A549 (cell line): ENCODE data around the gene AUTS2. TPM values are rescaled to one million over a fixed set of nuclear protein-coding genes. Genes with fewer than 3 reads are reported as not detected.

Source experiments
- ATAC-seq, 2 experiments: fragments of 200-7000 bp in 1 of 2; fragments of >200 bp in 1 of 2; cut with Nextera tagmentation in 1 of 2; cut with Tn5 transposase in 1 of 2; 3 replicates each; pipeline versions ENCODE4 v1.8.0 to v1.9.1; 2018 to 2020; ENCODE audit warnings: mild to moderate bottlenecking in 1 of 2, moderate library complexity in 1 of 2
- CTCF ChIA-PET: fragments of 300-600 bp; sonication (Branson Sonifier 250); formaldehyde crosslinking; extraction: SDS; loops from one replicate; lab custom pipeline; 2021; ENCODE audit warnings: antibody characterized with exemption, inconsistent platforms; lab: Yijun Ruan, JAX
- POLR2A ChIA-PET: fragments of 350-600 bp; formaldehyde crosslinking; extraction: SDS; loops from one replicate; lab custom pipeline; 2021; ENCODE audit warnings: antibody characterized with exemption, inconsistent platforms; lab: Yijun Ruan, JAX
- DNase-seq, 2 experiments: peaks; one replicate each; pipeline versions ENCODE4 v3.0.0 to v3.0.0-alpha.2; 2011 to 2016; ENCODE audit warnings: low read depth in 1 of 2, low spot score in 1 of 2
- FAIRE-seq: peaks from 2 replicates; lab custom pipeline; 2011; peaks lifted over from hg19 to GRCh38; lab: Jason Lieb, UNC
- H3K27ac ChIP-seq, 2 experiments: fragments of >200 bp; sonication (Bioruptor Twin); formaldehyde crosslinking; 3 replicates each; pipeline ENCODE4 v1.5.1; 2016 to 2017
- H3K4me1 ChIP-seq: fragments of >200 bp; sonication (Bioruptor Twin); formaldehyde crosslinking; 3 replicates; pipeline ENCODE4 v1.6.1; 2016
- H3K4me2 ChIP-seq: fragments of >200 bp; sonication (Bioruptor Twin); formaldehyde crosslinking; 3 replicates; pipeline ENCODE4 v1.6.1; 2016
- H3K4me3 ChIP-seq: fragments of >200 bp; sonication (Bioruptor Twin); formaldehyde crosslinking; 3 replicates; pipeline ENCODE4 v1.5.1; 2016
- H3K9me3 ChIP-seq: fragments of >200 bp; sonication (Bioruptor Twin); formaldehyde crosslinking; 3 replicates; pipeline ENCODE4 v1.6.1; 2016
- CBX8 ChIP-seq: fragments of 200-600 bp; sonication (generic); IDR thresholded peaks from 2 replicates; pipeline ENCODE4 v1.6.1; 2016
- CTCF ChIP-seq: fragments of >200 bp; sonication (Bioruptor Twin); formaldehyde crosslinking; IDR thresholded peaks from 3 replicates; pipeline ENCODE4 v1.5.1; 2016
- EHMT2 ChIP-seq: fragments of 200-600 bp; sonication (generic); IDR thresholded peaks from 2 replicates; pipeline ENCODE4 v1.6.1; 2016; ENCODE audit warnings: antibody characterized with exemption, low read depth, mild to moderate bottlenecking, moderate library complexity
- FOXS1 ChIP-seq: fragments of 250-450 bp; sonication (Bioruptor Pico); IDR thresholded peaks from 2 replicates; pipeline ENCODE4 v1.5.0; 2020; ENCODE audit warnings: mild to moderate bottlenecking, moderate library complexity
- GATA3 ChIP-seq: IDR thresholded peaks from 2 replicates; pipeline ENCODE4 v1.6.1; 2012; ENCODE audit warnings: borderline replicate concordance
- HDAC2 ChIP-seq: fragments of 200-600 bp; sonication (generic); IDR thresholded peaks from 2 replicates; pipeline ENCODE4 v1.6.1; 2016
- HMGXB4 ChIP-seq: fragments of 250-450 bp; sonication (Bioruptor Pico); IDR thresholded peaks from 2 replicates; pipeline ENCODE4 v1.5.0; 2021; ENCODE audit warnings: mild to moderate bottlenecking, moderate library complexity, borderline replicate concordance
- HOXB13 ChIP-seq: fragments of 250-450 bp; sonication (Bioruptor Pico); IDR thresholded peaks from 2 replicates; pipeline ENCODE4 v1.5.0; 2020; ENCODE audit warnings: low read depth, mild to moderate bottlenecking, moderate library complexity
- KDM1A ChIP-seq: fragments of 200-600 bp; sonication (generic); IDR thresholded peaks from 2 replicates; pipeline ENCODE4 v1.6.1; 2016; ENCODE audit warnings: low read depth, mild to moderate bottlenecking
- MYC ChIP-seq: IDR thresholded peaks from 2 replicates; pipeline ENCODE4 v1.6.1; 2012; ENCODE audit warnings: mild to moderate bottlenecking, inconsistent platforms, low read length, improper control_type of control experiment, borderline replicate concordance
- NFE2L2 ChIP-seq: fragments of 150-350 bp; conservative IDR thresholded peaks from 2 replicates; pipeline ENCODE4 v1.6.1; 2014; ENCODE audit warnings: low read length
- NR3C1 ChIP-seq: fragments of >200 bp; sonication (Bioruptor Twin); formaldehyde crosslinking; IDR thresholded peaks from 3 replicates; pipeline ENCODE4 v1.6.1; 2017
- POLR2A ChIP-seq: IDR thresholded peaks from 2 replicates; pipeline ENCODE4 v1.6.1; 2012; ENCODE audit warnings: mild to moderate bottlenecking, low read length
- RAD21 ChIP-seq, 2 experiments: fragments of >200 bp in 1 of 2; sonication (Bioruptor Twin) in 1 of 2; formaldehyde crosslinking in 1 of 2; IDR thresholded peaks in 1 of 2; conservative IDR thresholded peaks in 1 of 2; 2 replicates in 1 of 2; 3 replicates in 1 of 2; pipeline ENCODE4 v1.6.1; 2012 to 2018; ENCODE audit warnings: inconsistent platforms in 1 of 2
- RCOR1 ChIP-seq: fragments of 150-350 bp; IDR thresholded peaks from 2 replicates; pipeline ENCODE4 v1.6.1; 2014; ENCODE audit warnings: antibody characterized with exemption, low read length, low read depth
- RFX5 ChIP-seq: fragments of 450-650 bp; IDR thresholded peaks from 2 replicates; pipeline ENCODE4 v1.7.1; 2014; ENCODE audit warnings: antibody characterized with exemption, mild to moderate bottlenecking, moderate library complexity
- SREBF2 ChIP-seq: fragments of 450-650 bp; IDR thresholded peaks from 2 replicates; pipeline ENCODE4 v1.6.1; 2014; ENCODE audit warnings: mild to moderate bottlenecking, moderate library complexity
- USF2 ChIP-seq: fragments of 450-650 bp; IDR thresholded peaks from 2 replicates; pipeline ENCODE4 v1.6.1; 2014; ENCODE audit warnings: antibody characterized with exemption
- ZNF302 ChIP-seq: fragments of 250-450 bp; sonication (Bioruptor Pico); IDR thresholded peaks from 2 replicates; pipeline ENCODE4 v1.9.0; 2021; ENCODE audit warnings: inconsistent platforms, mild to moderate bottlenecking, moderate library complexity
- WGBS: methylation state at CpG from one replicate; pipeline ENCODE4 v1.1.6; 2017; ENCODE audit errors: missing lambda C conversion rate; 5-methylcytosine and 5-hydroxymethylcytosine counted together
- polyA plus RNA-seq, 4 experiments: library from polyadenylated mRNA; depleted of rRNA in 3 of 4; stranded (reverse); fragments of >200 nt; fragmentation: RNase III in 1 of 4; extraction: RNeasy Plus Mini Kit Qiagen cat#74134 plus additional on column Dnase treatment in 1 of 4; gene quantifications; 2 replicates in 3 of 4; 3 replicates in 1 of 4; pipeline ENCODE4 v1.2.3, GENCODE V29; 2011 to 2017
- TF ChIP-seq, protein P1 (sequence below): IDR thresholded peaks from 2 replicates; pipeline ENCODE4 v1.6.1; 2012; ENCODE audit warnings: low read depth, borderline replicate concordance
- TF ChIP-seq, protein P2 (sequence below): fragments of >200 bp; sonication (Bioruptor Twin); formaldehyde crosslinking; IDR thresholded peaks from 2 replicates; pipeline ENCODE4 v1.6.1; 2016
- TF ChIP-seq, protein P3 (sequence below): fragments of 250-450 bp; sonication (Bioruptor Pico); IDR thresholded peaks from 2 replicates; pipeline ENCODE4 v1.5.0; 2020; ENCODE audit warnings: low read depth, mild to moderate bottlenecking, moderate library complexity

Gene AUTS2
- polyA plus RNA-seq, 2 of the 4 experiments (the other 2 are of a cell fraction) = 1.6 to 3.6 TPM

DNA sequence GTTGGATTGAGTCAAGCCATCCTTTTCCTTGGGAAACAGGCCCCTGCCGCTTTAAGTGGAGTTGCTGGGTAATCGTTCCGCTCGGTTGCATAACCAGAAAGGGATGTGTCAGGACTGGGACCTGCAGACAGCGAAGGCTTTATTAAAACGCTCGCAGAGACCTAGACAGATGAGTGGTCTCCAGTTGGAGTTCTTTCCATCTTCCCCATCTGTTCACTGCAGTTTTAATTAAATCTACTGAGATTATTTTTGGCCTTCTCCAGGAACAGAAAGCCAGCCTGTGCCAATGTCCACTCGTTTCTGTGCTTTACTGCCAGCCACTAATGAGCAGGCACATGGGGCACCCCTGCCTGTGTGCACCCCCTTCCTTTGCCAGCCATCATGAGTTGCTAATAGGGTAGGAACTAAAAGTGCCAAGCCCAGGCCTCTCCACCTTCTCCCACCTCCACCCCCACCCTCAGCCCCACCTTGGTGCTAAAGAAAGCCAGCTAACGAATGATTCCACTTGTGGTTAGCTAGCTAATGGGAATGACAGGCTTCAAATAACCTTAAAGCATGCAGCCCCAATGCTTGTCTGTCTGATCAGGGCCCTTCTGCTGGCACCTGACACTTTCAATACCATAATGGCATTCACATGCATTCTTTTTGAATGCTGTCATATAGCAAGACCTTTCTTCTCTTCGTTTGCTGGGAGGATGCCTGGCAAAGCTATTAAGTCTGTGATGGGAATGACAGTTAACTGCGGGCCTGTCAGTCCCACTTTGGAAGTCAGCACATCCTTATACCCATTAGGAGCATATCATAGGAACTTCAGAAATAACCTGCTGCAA lies 976.9 kb downstream of the AUTS2 start:
- Histone ChIP-seq H3K4me1 (peaks cover 32% of the 10 kb centered on the region), H3K4me2 (no peak overlapping the region), H3K27ac (no peak overlapping the region), H3K9me3 (no peaks in the 10 kb centered on the region), H3K4me3 (no peak overlapping the region)
- FAIRE-seq = no peak
- 35% methylated on average over 11 of the region's 11 CpGs for WGBS
- no peak for ATAC-seq
- TF ChIP-seq KDM1A = no peak
- no peak for TF ChIP-seq USF2
- no peak for TF ChIP-seq EHMT2
- TF ChIP-seq NFE2L2 = no peak
- no peak for TF ChIP-seq RAD21 (conservative IDR thresholded peaks at IDR 0.05 in 1 of 2, IDR thresholded peaks at IDR 0.05 in 1 of 2)
- no peak for TF ChIP-seq FOXS1
- TF ChIP-seq HMGXB4 (CRISPR knock-in tag) = no peak
- TF ChIP-seq RFX5 = no peak
- TF ChIP-seq CBX8 = no peak
- TF ChIP-seq SREBF2 = no peak
- POLR2A ChIA-PET = no interaction called here
- DNase-seq = no peak
- CTCF ChIA-PET = no interaction called here

- CTCF ChIA-PET = no interaction called here
- ATAC-seq = no peak
Measured at GRCh38 chr7:70577078-70577477, 978.8 kb downstream of the AUTS2 start.

More at GRCh38 chr7:70577078-70577477, 978.8 kb downstream of the AUTS2 start:
- TF ChIP-seq RCOR1 = no peak
- TF ChIP-seq, protein P1, sequence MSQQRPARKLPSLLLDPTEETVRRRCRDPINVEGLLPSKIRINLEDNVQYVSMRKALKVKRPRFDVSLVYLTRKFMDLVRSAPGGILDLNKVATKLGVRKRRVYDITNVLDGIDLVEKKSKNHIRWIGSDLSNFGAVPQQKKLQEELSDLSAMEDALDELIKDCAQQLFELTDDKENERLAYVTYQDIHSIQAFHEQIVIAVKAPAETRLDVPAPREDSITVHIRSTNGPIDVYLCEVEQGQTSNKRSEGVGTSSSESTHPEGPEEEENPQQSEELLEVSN = no peak
- no peak for TF ChIP-seq CTCF
- TF ChIP-seq HMGXB4 (CRISPR knock-in tag) = no peak
- no peak for TF ChIP-seq NR3C1
- no peak for TF ChIP-seq GATA3
- no peak for TF ChIP-seq POLR2A
- TF ChIP-seq HOXB13 (CRISPR knock-in tag) = no peak
- TF ChIP-seq, protein P2, sequence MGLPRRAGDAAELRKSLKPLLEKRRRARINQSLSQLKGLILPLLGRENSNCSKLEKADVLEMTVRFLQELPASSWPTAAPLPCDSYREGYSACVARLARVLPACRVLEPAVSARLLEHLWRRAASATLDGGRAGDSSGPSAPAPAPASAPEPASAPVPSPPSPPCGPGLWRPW = no peak
- no peak for TF ChIP-seq MYC
- TF ChIP-seq ZNF302 = no peak
- no peak for TF ChIP-seq HDAC2
- TF ChIP-seq, protein P3, sequence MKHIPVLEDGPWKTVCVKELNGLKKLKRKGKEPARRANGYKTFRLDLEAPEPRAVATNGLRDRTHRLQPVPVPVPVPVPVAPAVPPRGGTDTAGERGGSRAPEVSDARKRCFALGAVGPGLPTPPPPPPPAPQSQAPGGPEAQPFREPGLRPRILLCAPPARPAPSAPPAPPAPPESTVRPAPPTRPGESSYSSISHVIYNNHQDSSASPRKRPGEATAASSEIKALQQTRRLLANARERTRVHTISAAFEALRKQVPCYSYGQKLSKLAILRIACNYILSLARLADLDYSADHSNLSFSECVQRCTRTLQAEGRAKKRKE (CRISPR knock-in tag) = no peak
- no peak overlapping the region for H3K27ac ChIP-seq
- H3K4me1 ChIP-seq = peaks cover 15% of the 10 kb centered on the region
- H3K4me3 ChIP-seq = no peak overlapping the region
- DNase-seq = no peak
- H3K4me2 ChIP-seq = no peak overlapping the region
- no peak for FAIRE-seq
- POLR2A ChIA-PET = no interaction called here
- H3K9me3 ChIP-seq = no peaks in the 10 kb centered on the region
- WGBS = 21% methylated on average over 2 of the region's 2 CpGs
